SK-N-SH (cell line): ENCODE measurements around the gene ZNF750. TPM values are rescaled to one million over a fixed set of nuclear protein-coding genes. Genes with fewer than 3 reads are reported as not detected.

Experiments used
- CTCF ChIA-PET: fragments of 300-600, 350-600 bp; formaldehyde crosslinking; extraction: SDS; loops from one replicate; lab custom pipeline; 2021; lab: Yijun Ruan, JAX
- POLR2A ChIA-PET: fragments of 350-600 bp; sonication (Branson Sonifier 250); formaldehyde crosslinking; extraction: SDS; loops from one replicate; lab custom pipeline; 2020; ENCODE audit warnings: antibody characterized with exemption, inconsistent platforms; lab: Yijun Ruan, JAX
- DNase-seq: peaks from one replicate; pipeline ENCODE4 v3.0.0; 2012
- H2AFZ ChIP-seq: fragments of 200-600 bp; sonication (generic); 2 replicates; pipeline ENCODE4 v1.8.1; 2016; ENCODE audit warnings: antibody characterized with exemption, mild to moderate bottlenecking, low read depth
- H3F3A ChIP-seq: fragments of 200-600 bp; sonication (generic); replicated peaks from 2 replicates; pipeline ENCODE3; 2016; ENCODE audit warnings: antibody characterized with exemption, mild to moderate bottlenecking; ENCODE audit not compliant: insufficient read depth
- H3K27ac ChIP-seq, 2 experiments: fragments of 200-500 bp in 1 of 2; fragments of 200-600 bp in 1 of 2; sonication (Bioruptor generic) in 1 of 2; sonication (generic), shearing (Covaris generic) in 1 of 2; 2 replicates each; pipeline versions ENCODE4 v1.5.1 to v1.6.1; 2014 to 2016; ENCODE audit warnings: low read depth in 2 of 2, inconsistent platforms in 1 of 2, low read length in 1 of 2, mild to moderate bottlenecking in 1 of 2, mixed read lengths in 1 of 2
- H3K27me3 ChIP-seq: fragments of 200-600 bp; sonication (generic), shearing (Covaris generic); 2 replicates; pipeline ENCODE4 v1.6.1; 2016; ENCODE audit warnings: mixed run types; ENCODE audit not compliant: insufficient read depth
- H3K36me3 ChIP-seq, 2 experiments: fragments of 200-500 bp in 1 of 2; fragments of 200-600 bp in 1 of 2; sonication (Bioruptor generic) in 1 of 2; sonication (generic) in 1 of 2; replicated peaks in 1 of 2; 2 replicates each; pipeline versions ENCODE3 to v1.5.1; 2014 to 2016; ENCODE audit warnings: low read length in 1 of 2, mild to moderate bottlenecking in 1 of 2; ENCODE audit not compliant: insufficient read depth in 2 of 2, control insufficient read depth in 1 of 2
- H3K4me1 ChIP-seq, 2 experiments: fragments of 200-500 bp in 1 of 2; fragments of 200-600 bp in 1 of 2; sonication (Bioruptor generic) in 1 of 2; sonication (generic), shearing (Covaris generic) in 1 of 2; 2 replicates each; pipeline versions ENCODE4 v1.5.1 to v1.6.1; 2014 to 2016; ENCODE audit warnings: low read depth in 1 of 2, low read length in 1 of 2, mixed run types in 1 of 2; ENCODE audit not compliant: insufficient read depth in 2 of 2, control insufficient read depth in 1 of 2
- H3K4me2 ChIP-seq: fragments of 200-600 bp; sonication (generic), shearing (Covaris generic); 2 replicates; pipeline ENCODE4 v1.6.1; 2017; ENCODE audit warnings: mixed run types
- H3K4me3 ChIP-seq, 2 experiments: fragments of 200-500 bp in 1 of 2; fragments of 200-600 bp in 1 of 2; sonication (Bioruptor generic) in 1 of 2; sonication (generic), shearing (Covaris generic) in 1 of 2; 2 replicates each; pipeline versions ENCODE4 v1.5.1 to v1.8.1; 2014 to 2016; ENCODE audit warnings: low read depth in 2 of 2, inconsistent platforms in 1 of 2, low read length in 1 of 2, mild to moderate bottlenecking in 1 of 2, mixed read lengths in 1 of 2, moderate library complexity in 1 of 2
- H3K79me2 ChIP-seq: fragments of 200-600 bp; sonication (generic); 2 replicates; pipeline ENCODE4 v1.8.1; 2017; ENCODE audit warnings: mild to moderate bottlenecking; ENCODE audit not compliant: insufficient read depth
- H3K9ac ChIP-seq: fragments of 200-600 bp; sonication (generic); 2 replicates; pipeline ENCODE4 v1.6.1; 2017; ENCODE audit warnings: mixed run types
- H3K9me2 ChIP-seq: fragments of 200-600 bp; sonication (generic); 2 replicates; pipeline ENCODE4 v1.6.1; 2017; ENCODE audit warnings: mixed run types
- H3K9me3 ChIP-seq: fragments of 200-600 bp; sonication (generic); 2 replicates; pipeline ENCODE4 v1.6.1; 2017; ENCODE audit warnings: mixed run types, mild to moderate bottlenecking, moderate library complexity
- H4K20me1 ChIP-seq: fragments of 200-600 bp; sonication (generic); 2 replicates; pipeline ENCODE4 v1.6.1; 2017; ENCODE audit warnings: mild to moderate bottlenecking, mixed run types; ENCODE audit not compliant: insufficient read depth
- ELF1 ChIP-seq: IDR thresholded peaks from 2 replicates; pipeline ENCODE4 v1.4.0; 2012
- EZH2phosphoT487 ChIP-seq: fragments of 200-600 bp; sonication (generic); IDR thresholded peaks from 2 replicates; pipeline ENCODE4 v1.6.1; 2017; ENCODE audit warnings: low read depth, mixed run types, mild to moderate bottlenecking, antibody characterized with exemption, moderate library complexity, borderline replicate concordance
- FOSL2 ChIP-seq: IDR thresholded peaks from 2 replicates; pipeline ENCODE4 v1.4.0; 2012; ENCODE audit warnings: low read depth, mild to moderate bottlenecking, moderate library complexity, borderline replicate concordance
- GABPA ChIP-seq: IDR thresholded peaks from 2 replicates; pipeline ENCODE4 v1.4.0; 2012; ENCODE audit warnings: low read depth, mild to moderate bottlenecking
- GATA2 ChIP-seq: sonication (generic); formaldehyde crosslinking; IDR thresholded peaks from 2 replicates; pipeline ENCODE4 v1.5.0; 2020; ENCODE audit warnings: mild to moderate bottlenecking, missing genetic modification reagents
- MEF2A ChIP-seq: IDR thresholded peaks from 2 replicates; pipeline ENCODE4 v1.4.0; 2012; ENCODE audit warnings: low read depth, borderline replicate concordance
- MXI1 ChIP-seq: IDR thresholded peaks from 2 replicates; pipeline ENCODE4 v1.6.1; 2012; ENCODE audit warnings: mild to moderate bottlenecking, low read depth, low read length, improper control_type of control experiment
- NRF1 ChIP-seq: IDR thresholded peaks from 2 replicates; pipeline ENCODE4 v1.6.1; 2012; ENCODE audit warnings: low read depth, mild to moderate bottlenecking, low read length
- RAD21 ChIP-seq: IDR thresholded peaks from 2 replicates; pipeline ENCODE4 v1.6.1; 2012; ENCODE audit warnings: mild to moderate bottlenecking, low read length
- RXRA ChIP-seq: IDR thresholded peaks from 2 replicates; pipeline ENCODE4 v1.4.0; 2012; ENCODE audit warnings: low read depth, mild to moderate bottlenecking, borderline replicate concordance
- SMC3 ChIP-seq: IDR thresholded peaks from 2 replicates; pipeline ENCODE4 v1.6.1; 2012; ENCODE audit warnings: low read depth, low read length, improper control_type of control experiment
- TAF1 ChIP-seq: IDR thresholded peaks from 2 replicates; pipeline ENCODE4 v1.6.1; 2012; ENCODE audit warnings: low read depth, mild to moderate bottlenecking, low read length, moderate library complexity, borderline replicate concordance
- WGBS: methylation state at CpG from one replicate; pipeline ENCODE4 v1.1.6; 2017; ENCODE audit warnings: low lambda C conversion rate; 5-methylcytosine and 5-hydroxymethylcytosine counted together
- polyA plus RNA-seq, 3 experiments: library from polyadenylated mRNA; depleted of rRNA; stranded (reverse); fragments of >200 nt; gene quantifications; 2 replicates each; pipeline ENCODE4 v1.2.3, GENCODE V29; 2012
- TF ChIP-seq, protein P1 (sequence below): IDR thresholded peaks from 2 replicates; pipeline ENCODE4 v1.6.1; 2012; ENCODE audit warnings: mild to moderate bottlenecking, low read depth, low read length, moderate library complexity
- TF ChIP-seq, protein P2 (sequence below): IDR thresholded peaks from 2 replicates; pipeline ENCODE4 v1.4.0; 2012; ENCODE audit warnings: low read depth, borderline replicate concordance
- TF ChIP-seq, protein P3 (sequence below): IDR thresholded peaks from 2 replicates; pipeline ENCODE4 v1.4.0; 2012; ENCODE audit warnings: low read depth, borderline replicate concordance
- TF ChIP-seq, protein P4 (sequence below): IDR thresholded peaks from 2 replicates; pipeline ENCODE4; 2012

ZNF750 gene
- polyA plus RNA-seq, 1 of the 3 experiments (the other 2 are of a cell fraction), result not detected

DNA sequence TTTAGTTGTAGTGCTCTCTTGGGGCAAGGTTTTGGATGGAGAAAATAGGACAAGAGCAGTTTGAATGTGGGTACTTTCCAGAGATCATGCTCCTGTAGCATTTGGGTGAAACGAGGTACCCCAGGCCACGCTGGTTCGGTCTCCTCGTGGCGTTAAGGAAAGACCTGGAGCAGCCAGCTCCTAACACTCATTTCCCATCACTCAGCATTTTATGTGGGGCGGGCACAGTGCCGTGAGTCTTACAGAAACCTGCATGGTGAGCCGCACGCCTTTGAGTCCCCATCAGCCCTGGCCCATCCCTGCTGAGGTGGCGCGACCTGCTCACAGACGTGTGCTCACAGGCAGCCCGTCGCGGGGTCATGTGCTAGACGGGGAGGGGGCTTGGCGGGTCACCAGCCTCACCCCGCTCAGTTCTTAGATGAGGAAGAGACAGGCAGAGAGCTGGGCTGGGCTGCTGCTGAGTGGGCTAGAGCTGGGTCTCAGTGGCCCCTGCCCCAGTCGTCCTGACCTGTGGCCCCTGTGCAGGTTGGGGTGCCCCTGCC, 50.7 kb downstream of the ZNF750 start:
- Histone ChIP-seq H4K20me1 (peaks cover 10% of the 10 kb centered on the region; the same call in 1 of the 2 replicates), H3K27me3 (no peaks in the 10 kb centered on the region), H2AFZ (no peak overlapping the region), H3K36me3 (peaks cover 0 to 2% of the 10 kb centered on the region in 2 experiments), H3K9ac (no peak overlapping the region), H3F3A (no peaks in the 10 kb centered on the region), H3K4me1 (peaks cover 3 to 15% of the 10 kb centered on the region in 2 experiments; a peak in 1 of 4 replicates), H3K27ac (no peak overlapping the region), H3K9me3 (no peaks in the 10 kb centered on the region), H3K4me2 (no peak overlapping the region), H3K9me2 (no peaks in the 10 kb centered on the region), H3K79me2 (peaks cover 37% of the 10 kb centered on the region; the same call in 1 of the 2 replicates), H3K4me3 (no peak overlapping the region)
- no peak for DNase-seq
- ChIA-PET POLR2A (no interaction called here), CTCF (interaction anchor here (0.6 to 7.1 kb wide), 4 partner anchors 7 to 173 kb away, joined by 3 to 49 read pairs (median 7); no protein-coding TSS in a partner anchor)
- 96% methylated on average over 18 of the region's 19 CpGs for WGBS
- no peak for TF ChIP-seq GABPA
- TF ChIP-seq MXI1, result no peak
- TF ChIP-seq, protein P1, sequence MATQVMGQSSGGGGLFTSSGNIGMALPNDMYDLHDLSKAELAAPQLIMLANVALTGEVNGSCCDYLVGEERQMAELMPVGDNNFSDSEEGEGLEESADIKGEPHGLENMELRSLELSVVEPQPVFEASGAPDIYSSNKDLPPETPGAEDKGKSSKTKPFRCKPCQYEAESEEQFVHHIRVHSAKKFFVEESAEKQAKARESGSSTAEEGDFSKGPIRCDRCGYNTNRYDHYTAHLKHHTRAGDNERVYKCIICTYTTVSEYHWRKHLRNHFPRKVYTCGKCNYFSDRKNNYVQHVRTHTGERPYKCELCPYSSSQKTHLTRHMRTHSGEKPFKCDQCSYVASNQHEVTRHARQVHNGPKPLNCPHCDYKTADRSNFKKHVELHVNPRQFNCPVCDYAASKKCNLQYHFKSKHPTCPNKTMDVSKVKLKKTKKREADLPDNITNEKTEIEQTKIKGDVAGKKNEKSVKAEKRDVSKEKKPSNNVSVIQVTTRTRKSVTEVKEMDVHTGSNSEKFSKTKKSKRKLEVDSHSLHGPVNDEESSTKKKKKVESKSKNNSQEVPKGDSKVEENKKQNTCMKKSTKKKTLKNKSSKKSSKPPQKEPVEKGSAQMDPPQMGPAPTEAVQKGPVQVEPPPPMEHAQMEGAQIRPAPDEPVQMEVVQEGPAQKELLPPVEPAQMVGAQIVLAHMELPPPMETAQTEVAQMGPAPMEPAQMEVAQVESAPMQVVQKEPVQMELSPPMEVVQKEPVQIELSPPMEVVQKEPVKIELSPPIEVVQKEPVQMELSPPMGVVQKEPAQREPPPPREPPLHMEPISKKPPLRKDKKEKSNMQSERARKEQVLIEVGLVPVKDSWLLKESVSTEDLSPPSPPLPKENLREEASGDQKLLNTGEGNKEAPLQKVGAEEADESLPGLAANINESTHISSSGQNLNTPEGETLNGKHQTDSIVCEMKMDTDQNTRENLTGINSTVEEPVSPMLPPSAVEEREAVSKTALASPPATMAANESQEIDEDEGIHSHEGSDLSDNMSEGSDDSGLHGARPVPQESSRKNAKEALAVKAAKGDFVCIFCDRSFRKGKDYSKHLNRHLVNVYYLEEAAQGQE, result no peak
- TF ChIP-seq FOSL2, result no peak
- TF ChIP-seq SMC3, result no peak
- TF ChIP-seq, protein P2, sequence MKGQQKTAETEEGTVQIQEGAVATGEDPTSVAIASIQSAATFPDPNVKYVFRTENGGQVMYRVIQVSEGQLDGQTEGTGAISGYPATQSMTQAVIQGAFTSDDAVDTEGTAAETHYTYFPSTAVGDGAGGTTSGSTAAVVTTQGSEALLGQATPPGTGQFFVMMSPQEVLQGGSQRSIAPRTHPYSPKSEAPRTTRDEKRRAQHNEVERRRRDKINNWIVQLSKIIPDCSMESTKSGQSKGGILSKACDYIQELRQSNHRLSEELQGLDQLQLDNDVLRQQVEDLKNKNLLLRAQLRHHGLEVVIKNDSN, result no peak
- TF ChIP-seq EZH2phosphoT487, result no peak
- TF ChIP-seq MEF2A, result no peak
- no peak for TF ChIP-seq GATA2
- no peak for TF ChIP-seq RAD21

DNA sequence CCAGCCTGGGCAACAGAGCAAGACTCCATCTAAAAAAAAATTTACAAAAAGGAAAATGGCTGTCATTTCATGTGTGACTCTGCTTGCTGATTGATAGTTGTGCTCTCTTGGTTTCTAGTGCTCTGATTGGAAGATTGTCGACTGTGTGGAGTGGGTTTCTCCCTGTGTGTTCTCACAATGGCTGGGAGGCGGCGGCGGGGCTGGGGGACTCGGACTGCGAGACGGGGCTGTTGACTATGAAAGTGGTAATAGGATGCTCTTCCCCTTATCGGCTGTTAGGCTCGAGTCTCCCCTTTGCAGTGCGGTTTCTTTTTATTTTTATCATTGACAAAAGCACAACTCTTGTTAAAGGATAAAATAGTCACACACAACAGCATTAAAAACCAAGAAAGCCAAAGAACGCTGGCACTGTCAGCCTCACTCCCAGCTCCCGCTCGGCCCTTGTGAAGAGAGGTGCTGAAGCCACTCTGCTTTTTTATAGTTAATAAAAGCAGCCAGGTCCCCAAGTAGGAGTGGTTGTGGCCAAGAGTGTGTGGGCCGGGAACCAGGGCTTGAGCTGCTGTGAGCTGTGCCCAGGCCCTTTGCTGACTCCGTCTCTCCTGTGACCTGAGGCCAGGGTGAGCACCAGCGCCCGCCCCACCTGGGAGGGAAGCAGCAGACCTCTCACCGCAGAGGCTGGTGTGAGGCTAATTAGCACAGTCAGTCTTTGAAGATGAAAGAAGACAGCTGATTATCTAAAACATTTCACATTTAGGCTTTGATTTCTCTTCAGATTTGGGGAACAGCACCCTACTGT, 51.4 kb downstream of the ZNF750 start:
- Histone ChIP-seq H3K4me2 (no peak overlapping the region), H3K4me3 (no peak overlapping the region), H3K9me2 (no peaks in the 10 kb centered on the region), H4K20me1 (peaks cover 10% of the 10 kb centered on the region; the same call in 1 of the 2 replicates), H3F3A (no peaks in the 10 kb centered on the region), H3K79me2 (peaks cover 33% of the 10 kb centered on the region; the same call in 1 of the 2 replicates), H3K27ac (no peak overlapping the region), H3K4me1 (peaks cover 3 to 8% of the 10 kb centered on the region in 2 experiments; a peak in 1 of 4 replicates), H3K36me3 (peaks cover 3 to 4% of the 10 kb centered on the region in 2 experiments), H3K9ac (no peak overlapping the region), H3K27me3 (no peaks in the 10 kb centered on the region), H2AFZ (no peak overlapping the region), H3K9me3 (no peaks in the 10 kb centered on the region)
- DNase-seq, result no peak
- WGBS, result 95% methylated on average over 18 of the region's 18 CpGs
- CTCF ChIA-PET, result interaction anchor here (0.6 to 2.9 kb wide), 3 partner anchors 10 to 1460 kb away, joined by 3 to 13 read pairs (median 7); no protein-coding TSS in a partner anchor
- POLR2A ChIA-PET, result no interaction called here
- TF ChIP-seq ELF1 (no peak), SMC3 (no peak), RXRA (no peak), GATA2 (no peak), RAD21 (no peak), NRF1 (no peak), TAF1 (no peak)
- TF ChIP-seq, protein P3, sequence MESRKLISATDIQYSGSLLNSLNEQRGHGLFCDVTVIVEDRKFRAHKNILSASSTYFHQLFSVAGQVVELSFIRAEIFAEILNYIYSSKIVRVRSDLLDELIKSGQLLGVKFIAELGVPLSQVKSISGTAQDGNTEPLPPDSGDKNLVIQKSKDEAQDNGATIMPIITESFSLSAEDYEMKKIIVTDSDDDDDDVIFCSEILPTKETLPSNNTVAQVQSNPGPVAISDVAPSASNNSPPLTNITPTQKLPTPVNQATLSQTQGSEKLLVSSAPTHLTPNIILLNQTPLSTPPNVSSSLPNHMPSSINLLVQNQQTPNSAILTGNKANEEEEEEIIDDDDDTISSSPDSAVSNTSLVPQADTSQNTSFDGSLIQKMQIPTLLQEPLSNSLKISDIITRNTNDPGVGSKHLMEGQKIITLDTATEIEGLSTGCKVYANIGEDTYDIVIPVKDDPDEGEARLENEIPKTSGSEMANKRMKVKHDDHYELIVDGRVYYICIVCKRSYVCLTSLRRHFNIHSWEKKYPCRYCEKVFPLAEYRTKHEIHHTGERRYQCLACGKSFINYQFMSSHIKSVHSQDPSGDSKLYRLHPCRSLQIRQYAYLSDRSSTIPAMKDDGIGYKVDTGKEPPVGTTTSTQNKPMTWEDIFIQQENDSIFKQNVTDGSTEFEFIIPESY, result no peak
- TF ChIP-seq, protein P2, result no peak
- TF ChIP-seq, protein P4, sequence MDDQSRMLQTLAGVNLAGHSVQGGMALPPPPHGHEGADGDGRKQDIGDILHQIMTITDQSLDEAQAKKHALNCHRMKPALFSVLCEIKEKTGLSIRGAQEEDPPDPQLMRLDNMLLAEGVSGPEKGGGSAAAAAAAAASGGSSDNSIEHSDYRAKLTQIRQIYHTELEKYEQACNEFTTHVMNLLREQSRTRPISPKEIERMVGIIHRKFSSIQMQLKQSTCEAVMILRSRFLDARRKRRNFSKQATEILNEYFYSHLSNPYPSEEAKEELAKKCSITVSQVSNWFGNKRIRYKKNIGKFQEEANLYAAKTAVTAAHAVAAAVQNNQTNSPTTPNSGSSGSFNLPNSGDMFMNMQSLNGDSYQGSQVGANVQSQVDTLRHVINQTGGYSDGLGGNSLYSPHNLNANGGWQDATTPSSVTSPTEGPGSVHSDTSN, result no peak
